Stromal cell of bone marrow (primary cell): ENCODE data around the gene TEN1.
A peak's percentile ranks its signal among the peaks of the same experiment; 100 is the strongest.

Source experiments
- DNase-seq: peaks from one replicate; pipeline ENCODE4 v3.0.0-alpha.2; 2012; ENCODE audit warnings: low read depth

TEN1 gene

DNA sequence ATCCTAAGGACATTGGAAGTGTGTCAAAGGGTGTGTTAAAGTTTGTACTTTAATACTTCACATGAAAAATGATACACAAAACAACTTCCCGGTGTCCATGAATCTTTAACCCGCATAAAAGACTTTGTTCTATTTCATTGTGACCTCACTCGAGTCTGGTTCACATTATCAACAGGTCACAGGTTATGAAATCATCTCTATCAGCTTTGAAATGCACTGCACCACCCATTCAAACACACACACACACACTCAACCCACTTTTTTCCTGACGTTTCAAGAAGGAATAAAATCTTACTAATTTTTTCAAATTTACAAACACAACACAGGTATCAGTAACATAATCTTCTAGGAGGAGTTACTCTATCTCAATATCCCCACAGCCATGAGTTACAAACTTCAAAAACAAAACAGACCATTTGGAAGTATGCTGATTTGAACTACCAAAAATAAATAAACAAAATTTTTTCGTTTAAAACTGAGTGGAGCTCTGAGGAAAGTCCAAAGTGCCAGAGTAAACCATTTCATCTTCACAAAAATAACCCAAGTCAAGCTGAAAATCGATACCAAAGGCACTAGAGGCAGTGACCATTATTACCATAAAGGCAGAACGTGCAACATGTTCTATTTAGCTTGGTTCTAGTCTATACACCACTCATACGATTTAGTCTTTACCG, 2.7 kb upstream of the TEN1 start:
- no peak for DNase-seq

DNA sequence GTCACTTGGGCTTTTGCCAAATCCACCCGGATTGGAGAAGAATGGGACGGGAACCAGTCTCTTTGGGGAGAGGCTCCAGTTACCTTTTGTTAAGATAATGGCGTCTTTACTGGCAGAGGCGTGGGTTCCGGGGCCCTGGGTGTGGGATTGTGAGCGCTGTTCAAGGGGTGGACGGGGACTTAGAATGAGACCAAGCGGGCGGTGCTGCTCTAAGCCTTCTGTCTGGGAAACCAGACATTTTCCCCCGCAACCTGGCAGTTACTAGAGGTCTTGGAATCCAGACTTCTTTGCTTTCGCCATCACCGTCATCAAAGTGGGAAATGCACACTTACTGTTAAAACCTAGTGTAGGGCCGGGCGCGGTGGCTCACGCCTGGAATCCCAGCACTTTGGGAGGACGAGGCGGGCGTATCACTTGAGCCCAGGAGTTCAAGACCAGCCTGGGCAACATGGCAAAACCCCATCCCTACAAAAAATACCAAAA, 706 bp downstream of the TEN1 start:
- no peak for DNase-seq

DNA sequence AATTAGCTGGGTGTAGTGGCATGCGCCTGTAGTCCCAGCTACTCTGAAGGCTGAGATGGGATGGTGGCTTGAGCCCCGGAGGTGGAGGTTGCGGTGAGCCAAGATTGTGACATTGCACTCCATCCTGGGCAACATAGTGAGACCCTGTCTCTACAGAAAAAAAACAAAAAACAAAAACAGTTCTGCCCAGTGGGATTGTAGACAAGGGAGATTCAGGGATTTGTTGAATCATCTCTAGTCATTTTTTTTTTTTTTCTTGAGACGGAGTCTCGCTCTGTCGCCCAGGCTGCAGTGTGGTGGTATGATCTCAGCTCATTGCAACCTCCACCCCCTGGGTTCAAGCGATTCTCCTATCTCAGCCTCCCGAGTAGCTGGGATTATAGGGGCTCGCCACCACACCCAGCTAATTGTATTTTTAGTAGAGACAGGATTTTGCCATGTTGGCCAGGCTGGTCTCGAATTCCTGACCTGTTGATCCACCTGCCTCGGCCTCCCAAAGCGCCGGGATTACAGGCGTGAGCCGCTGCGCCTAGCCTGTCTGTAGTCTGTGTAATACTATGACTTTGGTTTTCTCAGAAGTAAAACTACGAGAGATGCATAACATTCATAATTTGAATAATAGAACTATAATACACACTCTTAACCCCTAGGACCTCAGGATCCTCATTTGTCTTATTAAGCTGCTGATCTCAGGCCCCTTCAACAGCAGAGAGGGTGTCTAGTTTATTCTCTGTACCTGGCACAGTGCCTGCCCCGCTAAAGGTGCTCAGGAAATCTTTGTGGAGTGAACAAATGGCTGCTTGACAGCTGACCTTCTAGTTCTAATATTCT, 1.4 kb downstream of the TEN1 start:
- no peak for DNase-seq

DNA sequence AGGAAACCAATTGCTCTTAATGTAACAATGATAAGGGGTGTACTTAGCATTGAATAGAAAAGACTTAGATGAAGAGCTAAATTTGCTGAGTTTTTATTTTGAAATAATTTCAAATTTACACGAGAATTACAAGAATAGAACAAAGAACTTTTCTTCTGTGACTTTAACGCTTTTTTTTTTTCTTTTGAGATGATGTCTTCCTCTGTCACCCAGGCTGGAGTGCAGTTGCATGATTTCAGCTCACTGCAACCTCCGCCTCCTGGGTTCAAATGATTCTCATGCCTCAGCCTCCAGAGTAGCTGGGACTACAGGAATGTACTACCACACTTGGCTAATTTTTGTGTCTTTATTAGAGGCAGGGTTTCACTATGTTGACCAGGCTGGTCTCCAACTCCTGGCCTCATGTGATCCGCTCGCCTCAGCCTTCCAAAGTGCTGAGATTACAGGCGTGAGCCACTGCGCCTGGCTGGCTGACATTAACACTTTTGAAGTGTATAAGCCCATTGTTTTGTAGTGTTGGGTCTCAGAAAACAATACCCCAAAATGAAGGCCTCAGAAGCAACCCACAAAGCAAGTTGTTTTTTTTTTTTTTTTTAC, 2.1 kb downstream of the TEN1 start:
- no peak for DNase-seq

DNA sequence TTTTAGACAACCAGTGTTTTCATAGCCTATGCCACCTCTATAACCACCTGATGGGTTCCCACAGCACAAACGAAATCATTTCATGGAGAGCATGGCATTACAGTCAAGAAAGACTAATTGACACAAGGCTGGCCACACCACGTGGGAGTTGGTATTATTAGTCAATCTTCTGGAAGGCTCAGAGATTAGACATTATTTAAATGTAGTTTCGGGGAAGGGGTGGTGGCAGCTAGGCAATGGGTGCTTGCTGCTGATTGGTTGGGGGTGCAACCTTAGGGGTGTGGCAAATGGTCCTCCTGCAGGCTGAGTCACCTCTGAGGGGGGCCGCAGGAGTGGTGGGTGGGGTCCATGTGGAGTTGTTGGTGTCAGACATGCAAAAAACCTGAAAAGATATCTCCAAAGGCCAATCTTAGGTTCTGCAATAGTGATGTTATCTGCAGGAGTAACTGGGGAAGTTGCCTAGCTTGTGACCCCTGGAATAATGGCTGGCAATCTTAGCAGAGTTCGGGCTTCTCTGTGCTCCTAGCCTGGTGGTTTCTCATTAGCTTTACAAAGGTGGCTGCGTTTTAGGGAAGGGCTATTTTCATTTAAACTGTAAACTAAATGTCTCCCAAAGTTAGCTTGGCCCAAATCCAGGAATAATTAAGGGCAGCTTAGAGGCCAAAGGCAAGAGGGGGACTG, 4.6 kb downstream of the TEN1 start:
- DNase-seq: no peak

DNA sequence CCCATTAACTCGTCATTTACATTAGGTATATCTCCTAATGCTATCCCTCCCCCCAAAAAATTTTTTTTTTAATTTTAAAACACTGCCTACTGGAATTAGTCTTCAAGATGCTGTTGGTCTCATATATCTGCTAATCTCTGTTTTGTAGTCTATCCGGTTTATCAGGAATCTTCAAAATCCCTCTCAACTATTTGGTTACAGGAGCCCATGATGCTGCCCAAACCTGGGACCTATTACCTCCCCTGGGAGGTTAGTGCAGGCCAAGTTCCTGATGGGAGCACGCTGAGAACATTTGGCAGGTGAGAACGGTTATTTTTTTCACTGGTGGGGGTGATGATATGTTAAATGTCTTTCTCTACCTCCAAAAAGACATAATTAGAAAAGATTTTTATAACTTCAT, 6.9 kb downstream of the TEN1 start:
- no peak for DNase-seq

DNA sequence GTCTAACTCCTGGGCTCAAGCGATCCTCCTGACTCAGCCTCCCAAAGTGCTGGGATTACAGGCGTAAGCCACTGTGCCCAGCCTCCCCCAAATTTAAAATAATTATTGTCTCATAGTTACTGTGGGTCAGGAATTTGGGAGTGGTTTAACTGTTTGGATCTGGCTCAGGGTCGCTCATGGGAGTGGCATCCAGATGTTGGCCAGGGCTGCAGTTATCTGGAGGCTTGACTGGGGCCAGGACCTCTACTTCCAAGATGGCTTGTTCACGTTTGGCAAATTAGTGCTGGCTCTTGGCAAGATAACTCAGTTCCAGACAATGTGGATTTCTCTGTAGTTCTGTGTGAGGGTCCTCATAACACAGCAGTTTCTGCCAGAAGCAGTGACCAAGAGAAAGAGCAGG, 8.0 kb downstream of the TEN1 start:
- no peak for DNase-seq

DNA sequence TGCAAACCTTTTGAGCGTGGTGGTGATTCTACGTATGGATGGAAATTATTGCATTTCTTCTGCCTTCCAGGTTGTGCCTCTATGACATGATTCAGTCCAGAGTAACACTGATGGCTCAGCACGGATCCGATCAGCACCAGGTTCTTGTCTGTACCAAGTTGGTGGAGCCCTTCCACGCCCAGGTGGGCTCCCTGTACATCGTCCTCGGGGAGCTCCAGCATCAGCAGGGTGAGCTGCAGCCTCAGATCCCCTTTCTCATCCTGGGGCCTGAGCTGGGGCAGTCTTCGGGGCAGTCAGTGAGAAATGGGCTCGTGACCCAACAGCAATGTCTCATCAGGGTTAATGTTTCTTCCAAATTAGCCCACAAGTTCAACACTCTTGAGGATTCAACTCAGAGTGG, 12.4 kb downstream of the TEN1 start:
- DNase-seq: no peak

DNA sequence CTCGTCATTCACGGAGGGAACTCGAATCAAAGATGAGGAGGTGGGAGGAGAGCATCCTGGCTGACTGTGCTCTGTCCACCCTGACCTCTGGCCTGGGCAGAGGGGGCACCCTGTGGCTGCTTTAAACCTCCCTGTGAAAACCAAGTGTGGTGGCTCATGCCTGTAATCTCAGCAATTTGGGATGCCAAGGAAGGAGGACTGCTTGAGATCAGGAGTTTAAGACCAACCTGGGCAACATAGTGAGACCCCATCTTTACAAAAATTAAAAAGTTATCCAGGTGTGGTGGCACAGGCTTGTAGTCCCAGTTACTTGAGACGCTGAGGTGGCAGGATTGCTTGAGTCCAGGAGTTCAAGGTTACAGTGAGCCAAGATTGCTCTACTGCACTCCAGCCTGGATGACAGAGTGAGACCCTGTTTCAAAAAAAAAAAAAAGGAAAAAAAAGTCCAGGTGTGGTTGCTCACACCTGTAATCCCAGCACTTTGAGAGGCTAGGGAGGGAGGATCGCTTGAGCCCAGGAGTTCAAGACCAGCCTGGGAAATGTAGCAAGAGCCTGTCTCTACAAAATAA, 15.8 kb downstream of the TEN1 start:
- no peak for DNase-seq

DNA sequence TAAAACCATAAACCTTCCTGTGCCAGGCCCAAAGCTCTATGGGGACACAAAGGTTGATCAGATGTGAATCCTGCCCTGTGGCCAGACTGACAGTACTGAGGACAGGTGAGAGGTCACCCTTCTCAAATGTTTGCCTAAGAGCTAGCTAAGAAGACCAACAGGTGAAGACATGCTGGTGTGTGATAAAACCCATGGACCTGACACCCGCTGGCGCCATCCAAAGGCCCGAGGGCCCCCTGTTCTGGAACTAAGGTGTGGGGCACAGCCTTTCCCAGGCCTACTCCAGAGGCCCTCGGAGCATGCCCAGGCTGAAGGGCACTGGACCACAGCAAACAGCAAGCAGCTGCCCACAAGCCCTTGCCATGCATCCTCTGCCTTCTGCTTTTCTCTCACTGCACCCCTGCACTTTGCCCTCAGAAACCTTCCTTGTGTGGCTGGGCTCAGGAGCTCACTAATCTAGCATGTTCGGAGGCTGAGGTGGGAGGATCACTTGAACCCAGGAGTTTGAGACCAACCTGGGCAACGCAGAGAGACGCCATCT, 16.4 kb downstream of the TEN1 start:
- no peak for DNase-seq

DNA sequence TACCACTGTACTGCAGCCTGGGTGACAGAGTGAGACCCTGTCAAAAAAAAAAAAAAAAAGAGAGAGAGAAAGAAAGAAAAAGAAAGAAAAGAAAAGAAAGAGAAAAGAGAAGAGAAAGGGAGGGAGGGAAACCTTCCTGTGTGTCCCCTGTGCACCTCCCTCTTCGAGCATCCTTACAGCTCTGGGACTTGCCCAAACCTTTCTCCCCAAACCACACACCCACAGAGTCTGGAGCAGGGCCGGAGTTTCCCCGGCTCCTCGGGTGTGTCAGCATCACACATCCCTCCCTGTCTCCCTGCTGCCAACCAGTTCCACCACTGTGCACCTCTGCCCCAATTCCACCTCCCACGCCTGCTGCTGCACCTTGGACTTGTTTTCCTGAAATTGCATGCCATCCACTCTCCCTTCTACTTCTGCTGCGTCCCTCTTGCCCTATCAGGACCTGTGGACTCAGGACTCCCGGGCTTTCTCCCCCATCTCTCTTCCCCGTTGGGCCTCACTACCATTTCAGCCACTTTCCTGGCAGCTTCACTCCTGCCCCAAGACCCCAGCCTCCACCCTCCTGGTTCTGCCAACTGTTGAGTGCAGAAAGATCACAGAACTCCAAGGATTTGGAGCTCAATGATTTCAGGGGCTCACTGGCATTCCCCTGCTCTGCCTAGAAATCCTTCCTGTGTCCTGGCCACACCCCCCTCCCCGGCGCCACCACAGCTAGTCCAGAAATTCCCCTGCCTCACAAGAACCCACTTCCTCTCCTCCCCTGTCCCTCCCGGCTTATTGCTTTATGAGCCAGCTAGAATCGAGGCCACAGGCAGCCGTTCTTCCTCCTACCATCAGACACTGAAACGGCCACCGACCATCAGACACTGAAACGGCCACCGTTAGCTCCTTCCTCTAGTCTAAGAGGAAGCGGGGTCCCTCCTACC, 17.9 kb downstream of the TEN1 start:
- DNase-seq: no peak

DNA sequence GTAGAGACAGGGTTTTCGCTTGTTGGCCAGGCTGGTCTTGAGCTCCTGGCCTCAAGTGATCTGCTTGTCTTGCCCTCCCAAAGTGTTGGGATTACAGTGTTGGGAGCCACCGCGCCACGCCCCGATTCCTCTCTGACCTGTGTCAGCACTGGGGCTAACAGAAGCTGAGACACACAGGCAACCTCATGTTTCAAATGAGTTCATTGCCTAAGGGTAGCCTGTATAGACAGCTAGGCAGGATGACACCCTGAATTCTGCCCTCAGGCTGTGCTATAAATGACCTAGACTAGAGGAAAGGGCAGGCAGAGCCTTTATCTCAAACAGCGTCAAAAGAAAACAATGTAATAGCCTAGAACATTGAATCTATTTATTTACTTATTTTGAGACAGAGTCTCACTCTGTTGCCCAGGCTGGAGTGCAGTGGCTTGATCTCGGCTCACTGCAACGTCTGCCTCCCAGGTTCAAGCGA, 19.3 kb downstream of the TEN1 start:
- DNase-seq: no peak

DNA sequence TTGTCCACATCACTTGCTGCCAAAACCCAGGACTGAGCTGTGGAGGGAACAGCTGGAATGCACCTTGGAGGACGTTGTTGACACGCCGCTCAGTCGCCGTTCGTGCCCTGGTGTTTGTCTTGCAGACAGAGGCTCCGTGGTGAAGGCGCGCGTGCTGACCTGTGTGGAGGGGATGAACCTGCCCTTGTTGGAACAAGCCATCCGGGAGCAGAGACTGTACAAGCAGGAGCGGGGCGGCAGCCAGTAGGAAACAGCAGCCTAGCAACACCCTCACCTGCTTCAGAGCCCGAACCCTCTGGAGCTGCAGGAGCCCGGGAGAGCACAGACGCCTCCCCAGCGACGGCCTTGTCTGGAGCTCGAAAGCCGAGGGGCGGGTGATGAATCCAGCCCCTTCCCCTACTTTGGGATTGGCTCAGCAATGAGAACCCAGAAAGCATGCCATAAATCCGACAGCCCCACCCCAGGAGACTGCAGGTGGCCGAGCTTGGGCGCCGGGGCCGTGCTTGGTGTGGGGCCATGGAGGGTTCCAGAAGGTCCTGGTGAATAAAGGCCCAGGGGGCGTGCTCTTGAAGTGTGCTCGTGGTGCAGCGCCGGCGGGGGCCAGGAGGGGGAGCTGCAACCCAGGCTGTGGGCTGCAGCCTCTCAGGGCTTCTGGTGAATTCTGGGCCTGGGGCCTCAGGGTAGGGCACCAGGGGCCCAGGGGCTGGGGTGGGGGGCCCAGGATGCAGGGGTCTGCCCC, 21.1 kb downstream of the TEN1 start:
- DNase-seq: no peak

DNA sequence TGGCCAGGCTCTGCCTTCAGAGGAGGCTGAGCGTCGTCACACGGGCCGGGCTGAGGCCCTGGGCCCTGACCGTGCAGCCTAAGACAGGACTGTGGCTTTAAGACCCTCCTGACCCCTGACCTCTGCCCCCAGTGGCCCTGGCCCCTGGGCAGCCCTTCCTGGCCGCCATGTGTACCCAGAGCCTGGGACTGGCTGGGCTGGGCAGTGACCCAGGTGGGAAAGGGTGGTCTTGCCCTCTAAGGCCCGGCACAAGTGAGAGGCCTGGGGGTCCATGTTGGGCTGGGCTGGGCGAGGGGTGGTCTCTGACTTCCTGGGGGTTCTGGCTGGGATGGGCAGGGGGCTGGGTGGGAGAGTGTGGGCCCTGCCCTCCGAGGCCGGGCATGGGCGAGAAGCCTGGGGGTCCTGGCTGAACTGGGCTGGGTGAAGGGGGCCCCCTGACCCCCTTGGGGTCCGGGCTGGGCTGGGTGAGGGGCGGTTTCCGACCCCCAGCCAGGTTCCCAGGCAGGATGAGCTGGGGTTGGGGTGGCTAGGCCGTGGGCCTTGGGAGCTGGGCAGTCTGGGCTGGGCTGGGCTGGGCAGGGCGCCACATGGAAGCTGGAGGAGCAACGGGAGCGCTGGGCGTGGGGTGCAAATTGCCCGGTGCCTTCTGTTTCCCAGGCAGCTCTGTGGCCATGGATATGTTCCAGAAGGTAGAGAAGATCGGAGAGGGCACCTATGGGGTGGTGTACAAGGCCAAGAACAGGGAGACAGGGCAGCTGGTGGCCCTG, 21.9 kb downstream of the TEN1 start, which contains the start of gene CDK3:
CDK3 (plus strand) TSS at position 101 of the 767 bp plus-strand sequence; CDS start at position 672, 571 bp downstream.
- no peak for DNase-seq

DNA sequence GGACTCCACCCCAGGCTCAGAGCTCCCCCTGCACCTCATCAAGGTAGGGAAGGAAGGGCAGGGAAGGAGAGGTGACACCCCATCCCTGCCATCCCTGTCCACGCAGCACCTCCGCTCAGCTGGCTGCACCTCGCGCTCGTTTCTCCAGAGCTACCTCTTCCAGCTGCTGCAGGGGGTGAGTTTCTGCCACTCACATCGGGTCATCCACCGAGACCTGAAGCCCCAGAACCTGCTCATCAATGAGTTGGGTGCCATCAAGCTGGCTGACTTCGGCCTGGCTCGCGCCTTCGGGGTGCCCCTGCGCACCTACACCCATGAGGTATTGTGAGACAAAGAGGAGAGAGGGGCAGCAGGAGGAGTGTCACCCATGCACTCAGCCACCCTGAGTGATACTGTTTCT, 23.1 kb downstream of the TEN1 start:
- no peak for DNase-seq

DNA sequence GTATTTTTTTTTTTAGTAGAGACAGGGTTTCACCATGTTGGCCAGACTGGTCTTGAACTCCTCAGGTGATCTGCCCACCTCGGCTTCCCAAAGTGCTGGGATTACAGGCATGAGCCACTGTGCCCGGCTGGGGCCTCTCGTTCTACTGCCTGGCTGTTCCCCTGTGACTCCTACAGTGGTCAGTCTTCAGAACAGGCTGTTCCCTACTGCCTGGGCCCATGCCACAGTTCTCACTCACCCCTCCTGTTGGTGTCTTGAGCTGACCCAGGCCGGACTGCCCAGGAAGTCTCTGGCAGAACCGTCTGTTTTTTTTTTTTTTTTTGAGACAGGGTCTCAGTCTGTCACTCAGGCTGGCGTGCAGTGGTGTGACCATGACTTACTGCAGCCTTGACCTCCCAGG, 24.9 kb downstream of the TEN1 start:
- DNase-seq: no peak

DNA sequence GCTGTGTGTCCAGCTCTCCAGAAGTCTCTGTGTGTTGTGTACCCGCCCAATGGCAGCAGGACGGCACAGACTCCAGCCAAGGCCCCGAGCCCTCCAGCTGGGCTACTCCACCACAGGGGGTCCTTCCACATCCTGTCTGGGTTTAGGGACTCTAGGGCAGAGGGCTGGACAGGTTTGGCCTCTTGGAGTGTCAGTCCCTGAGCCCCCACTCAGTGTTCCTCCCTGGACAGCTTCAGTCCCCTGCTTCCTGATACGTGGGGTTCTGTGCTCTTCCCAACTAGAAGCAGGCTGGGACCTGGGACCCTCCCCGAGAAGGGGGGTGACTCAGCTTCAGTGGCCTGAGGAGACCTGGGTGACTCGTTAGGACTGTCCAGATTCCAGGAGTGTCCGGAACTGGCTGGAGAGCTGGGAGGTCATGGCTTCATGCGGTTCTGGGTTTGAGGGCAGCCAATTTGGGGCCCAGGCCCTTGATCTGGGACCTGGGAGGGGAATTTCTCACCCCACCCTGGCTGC, 25.8 kb downstream of the TEN1 start:
- DNase-seq: no peak

DNA sequence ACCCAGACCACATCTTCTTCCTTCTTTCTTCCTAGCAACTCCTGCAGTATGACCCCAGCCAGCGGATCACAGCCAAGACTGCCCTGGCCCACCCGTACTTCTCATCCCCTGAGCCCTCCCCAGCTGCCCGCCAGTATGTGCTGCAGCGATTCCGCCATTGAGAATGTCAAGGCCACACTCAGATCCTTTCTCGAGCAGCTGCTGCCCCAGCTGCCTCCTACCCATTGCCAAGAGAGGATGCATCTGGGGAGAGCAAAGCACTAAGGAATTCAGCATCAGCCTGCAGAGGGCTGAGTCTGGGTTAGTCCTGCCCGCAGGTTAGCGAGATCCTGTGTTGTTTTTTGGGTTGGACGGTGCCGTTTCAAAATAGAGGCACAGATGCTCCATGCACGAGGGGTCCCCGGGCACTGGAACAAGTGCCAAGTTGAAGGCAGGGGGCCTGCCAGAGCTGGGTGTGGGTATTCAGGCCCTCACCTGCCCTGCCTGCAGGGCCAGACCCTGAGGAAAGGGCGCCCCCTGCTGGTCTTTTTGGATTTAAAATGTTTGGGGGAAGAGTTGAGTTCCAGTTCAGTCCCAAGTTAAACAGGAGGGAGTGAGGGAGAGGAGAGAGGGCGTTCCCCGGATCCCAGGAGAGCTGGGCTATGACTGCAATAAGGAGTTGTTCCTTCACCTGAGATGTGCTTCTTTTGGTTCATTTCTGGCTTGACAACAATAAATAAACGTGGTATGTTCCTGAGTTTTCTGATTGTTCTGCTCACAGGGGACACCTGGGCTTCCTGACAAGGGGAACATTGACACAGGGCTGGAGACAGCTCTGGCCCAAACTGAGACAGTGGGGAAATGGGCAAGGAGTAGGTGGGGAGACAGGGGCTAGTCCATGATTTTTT, 26.5 kb downstream of the TEN1 start:
- DNase-seq: peak; percentile 38
